Panc1 (cell line): Measurements from ENCODE around the gene PRR5L. TPM values are rescaled to one million over a fixed set of nuclear protein-coding genes. Genes with fewer than 3 reads are reported as not detected.

Source experiments
- ATAC-seq: fragments of 200-7000 bp; cut with Tn5 transposase; 2 replicates; pipeline ENCODE4 v1.9.1; 2020; ENCODE audit warnings: mild to moderate bottlenecking, moderate library complexity
- BruUV-seq: library from RNA; stranded (reverse); fragments of 400-500 nt; replicated peaks from 2 replicates; lab custom pipeline; 2021; lab: Mats Ljungman, UMichigan
- CTCF ChIA-PET: fragments of 300-600 bp; sonication (Branson Sonifier 250); formaldehyde crosslinking; loops from one replicate; lab custom pipeline; 2022; ENCODE audit warnings: antibody characterized with exemption; lab: Charles Lee
- POLR2A ChIA-PET: fragments of 300-600 bp; sonication (Branson Sonifier 250); formaldehyde crosslinking; loops from one replicate; lab custom pipeline; 2022; ENCODE audit warnings: antibody characterized with exemption; lab: Charles Lee
- DNase-seq: peaks from one replicate; pipeline ENCODE4 v3.0.0-alpha.2; 2010; ENCODE audit warnings: low read depth, low spot score
- H3K27ac ChIP-seq: 2 replicates; pipeline ENCODE4 v1.5.1; 2011; ENCODE audit warnings: mild to moderate bottlenecking, low read length, inconsistent platforms
- H3K27me3 ChIP-seq: fragments of 200-500 bp; sonication (Bioruptor generic); 2 replicates; pipeline ENCODE4 v1.6.0; 2014; ENCODE audit warnings: low read length, inconsistent platforms; ENCODE audit not compliant: control insufficient read depth, insufficient read depth
- H3K36me3 ChIP-seq: fragments of 200-500 bp; sonication (Bioruptor generic); 2 replicates; pipeline ENCODE4 v1.5.1; 2014; ENCODE audit warnings: inconsistent platforms, mild to moderate bottlenecking, low read length, moderate library complexity; ENCODE audit not compliant: control insufficient read depth, insufficient read depth
- H3K4me1 ChIP-seq: 2 replicates; pipeline ENCODE4 v1.5.1; 2011; ENCODE audit warnings: inconsistent platforms, mild to moderate bottlenecking, low read length, moderate library complexity; ENCODE audit not compliant: control insufficient read depth, insufficient read depth
- H3K4me3 ChIP-seq, 2 experiments: 2 replicates each; pipeline ENCODE4 v1.5.1; 2011 to 2012; ENCODE audit warnings: low read depth in 2 of 2, low read length in 2 of 2, mild to moderate bottlenecking in 2 of 2, inconsistent platforms in 1 of 2, moderate library complexity in 1 of 2
- H3K9me3 ChIP-seq: fragments of 200-500 bp; sonication (Bioruptor generic); 2 replicates; pipeline ENCODE4 v1.5.1; 2014; ENCODE audit warnings: low read depth, mild to moderate bottlenecking, inconsistent platforms, low read length, moderate library complexity; ENCODE audit not compliant: control insufficient read depth, insufficient read depth
- CTCF ChIP-seq: fragments of 450-650 bp; IDR thresholded peaks from 2 replicates; pipeline ENCODE4 v1.5.1; 2017; ENCODE audit warnings: mild to moderate bottlenecking
- POLR2AphosphoS5 ChIP-seq: IDR thresholded peaks from 2 replicates; pipeline ENCODE4 v1.6.1; 2012; ENCODE audit warnings: mild to moderate bottlenecking, low read depth, low read length, moderate library complexity
- REST ChIP-seq, 2 experiments: IDR thresholded peaks; 2 replicates each; pipeline ENCODE4 v1.6.1; 2011 to 2012; ENCODE audit warnings: low read depth in 2 of 2, control low read depth in 1 of 2, low read length in 1 of 2, mild to moderate bottlenecking in 1 of 2, moderate library complexity in 1 of 2; ENCODE audit not compliant: insufficient read depth in 1 of 2
- SIN3A ChIP-seq: IDR thresholded peaks from 2 replicates; pipeline ENCODE4 v1.6.1; 2012; ENCODE audit warnings: low read depth, mild to moderate bottlenecking, low read length, moderate library complexity, borderline replicate concordance; ENCODE audit not compliant: insufficient read depth
- TCF7L2 ChIP-seq: IDR thresholded peaks from 2 replicates; pipeline ENCODE4 v1.6.1; 2011; ENCODE audit warnings: mild to moderate bottlenecking, low read depth, low read length, inconsistent platforms
- in situ Hi-C: cut with HindIII; loops from 2 replicates; pipeline ENCODE4 v1.10.0; 2016; ENCODE audit warnings: low sequenced_read_pairs, low pct_unique_long_range_greater_than_20kb
- intact Hi-C: fragments of 100-400 bp; cut with micrococcal nuclease; formaldehyde crosslinking; loops from one replicate; pipeline ENCODE4 v1.10.0; 2022; ENCODE audit not compliant: unreplicated experiment
- total RNA-seq: library from RNA; stranded (reverse); gene quantifications from one replicate; pipeline ENCODE4 v1.2.1, GENCODE V29; 2021; ENCODE audit not compliant: unreplicated experiment

PRR5L gene
- total RNA-seq, 1 experiment from 2014 or later, result 0.36 TPM

- ATAC-seq (no peak; the same call in 1 of the 2 replicates), DNase-seq (no peak)
- H3K9me3 ChIP-seq, result no peaks in the 10 kb centered on the region
- no peaks in the 10 kb centered on the region for H3K4me1 ChIP-seq
- no TSS peak for BruUV-seq
- H3K4me3 ChIP-seq, result no peak overlapping the region
- in situ Hi-C loops (no loop called here), intact Hi-C loops (no loop called here)
- no peak overlapping the region for H3K27ac ChIP-seq
- ChIA-PET CTCF (no interaction called here), POLR2A (no interaction called here)
- H3K27me3 ChIP-seq, result peaks cover under 1% of the 10 kb centered on the region
- TF ChIP-seq SIN3A (no peak), CTCF (no peak), REST (IDR thresholded peaks at IDR 0.05; ENCODE audit: insufficient read depth in 1 of 2, low read depth in 2 of 2, low read length in 1 of 2) (no peak), POLR2AphosphoS5 (no peak), TCF7L2 (no peak)
- no peaks in the 10 kb centered on the region for H3K36me3 ChIP-seq
These were observed 53.5 kb downstream of the PRR5L start for GRCh38 chr11:36349351-36350136.

DNA sequence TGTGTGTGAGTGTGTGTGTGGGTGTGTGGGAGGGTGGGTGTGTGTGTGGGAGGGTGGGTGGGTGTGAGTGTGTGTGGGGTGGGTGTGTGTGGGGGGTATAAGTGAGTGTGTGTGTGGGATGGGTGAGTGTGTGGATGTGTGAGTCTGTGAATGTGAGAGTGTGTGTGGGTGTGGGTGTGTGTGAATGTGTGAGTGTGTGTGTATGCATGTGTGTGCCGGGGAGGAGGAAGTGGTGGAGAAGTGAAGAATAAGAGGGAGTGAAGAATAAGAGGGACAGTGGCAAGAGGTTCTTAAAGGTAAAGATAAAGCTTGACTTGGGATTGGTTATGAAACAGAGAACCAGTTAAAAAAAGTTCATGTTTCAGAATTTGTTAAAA, 54.0 kb downstream of the PRR5L start:
- Histone ChIP-seq H3K27me3 (no peaks in the 10 kb centered on the region; the same call in none of the 2 replicates), H3K4me1 (no peaks in the 10 kb centered on the region), H3K36me3 (no peaks in the 10 kb centered on the region), H3K4me3 (no peak overlapping the region), H3K27ac (no peak overlapping the region), H3K9me3 (no peaks in the 10 kb centered on the region)
- DNase-seq, result no peak
- no peak for TF ChIP-seq SIN3A
- TF ChIP-seq REST (IDR thresholded peaks at IDR 0.05; ENCODE audit: insufficient read depth in 1 of 2, low read depth in 2 of 2, low read length in 1 of 2), result no peak
- TF ChIP-seq POLR2AphosphoS5, result no peak
- no peak for TF ChIP-seq TCF7L2
- no peak for TF ChIP-seq CTCF
- intact Hi-C loops, result no loop called here
- ATAC-seq, result no peak
- CTCF ChIA-PET, result no interaction called here
- POLR2A ChIA-PET, result no interaction called here
- no TSS peak for BruUV-seq
- in situ Hi-C loops, result no loop called here
